NCI-H82 treated with DMSO at 0.1 percent for 48 hours (cell line): Measurements from ENCODE around the gene MFSD6.
"Not testable (repeated sequence)": the region's sequence is repeated elsewhere in the genome, so short reads cannot be mapped to it uniquely, and the experiment has no call there.

Source experiments
- DNase-seq: peaks from one replicate; lab custom pipeline; 2025; ENCODE audit not compliant: unreplicated experiment; lab: John Stamatoyannopoulos, UW

Gene MFSD6

DNA sequence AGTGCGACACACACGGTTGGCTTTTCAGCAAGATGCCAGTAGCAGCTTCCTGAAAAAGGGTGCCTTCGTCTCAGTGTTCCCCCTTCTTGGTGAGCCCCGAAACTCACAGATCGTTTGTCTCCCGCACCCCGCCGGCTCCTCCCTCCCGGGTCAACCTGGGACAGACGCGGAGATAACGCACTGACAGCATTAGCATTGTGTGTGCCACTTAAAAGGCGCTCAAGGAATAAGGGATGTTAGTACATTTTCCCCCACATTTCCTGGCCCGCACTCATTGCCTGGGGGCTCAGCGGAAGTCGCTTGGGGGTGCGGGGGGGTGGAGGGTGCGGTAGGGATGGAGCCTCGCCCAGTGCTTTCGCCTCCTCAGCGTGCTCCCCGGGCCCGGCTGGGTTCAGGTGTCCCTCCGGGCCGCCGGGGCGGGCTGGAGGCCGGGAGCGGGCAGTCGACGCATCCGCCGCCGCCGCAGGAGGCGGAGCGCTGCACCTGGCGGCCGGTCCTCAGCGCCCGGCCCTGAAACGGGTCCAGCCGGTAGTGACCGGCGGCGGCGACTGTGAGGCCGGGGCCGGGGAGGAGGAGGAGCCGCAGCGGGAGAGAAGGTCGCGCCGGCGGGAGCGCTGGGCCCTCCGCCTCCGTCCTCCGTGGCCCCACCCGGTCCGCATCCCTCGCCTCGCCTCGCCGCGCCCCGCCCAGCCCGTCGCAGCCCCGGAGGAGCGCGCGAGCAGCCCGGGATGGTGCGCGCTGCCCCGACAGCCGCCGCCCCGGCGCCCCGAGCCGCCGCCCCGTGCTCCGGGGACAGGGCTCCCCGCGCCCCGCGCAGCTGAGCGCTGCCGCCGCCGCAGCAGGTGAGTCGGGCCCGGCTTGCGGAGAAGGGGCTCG is at the start of gene MFSD6:
TSS of gene MFSD6 (plus strand) at position 694 of the 876 bp plus-strand sequence. CDS start 27,675 bp downstream, outside the sequence.
- no peak for DNase-seq

DNA sequence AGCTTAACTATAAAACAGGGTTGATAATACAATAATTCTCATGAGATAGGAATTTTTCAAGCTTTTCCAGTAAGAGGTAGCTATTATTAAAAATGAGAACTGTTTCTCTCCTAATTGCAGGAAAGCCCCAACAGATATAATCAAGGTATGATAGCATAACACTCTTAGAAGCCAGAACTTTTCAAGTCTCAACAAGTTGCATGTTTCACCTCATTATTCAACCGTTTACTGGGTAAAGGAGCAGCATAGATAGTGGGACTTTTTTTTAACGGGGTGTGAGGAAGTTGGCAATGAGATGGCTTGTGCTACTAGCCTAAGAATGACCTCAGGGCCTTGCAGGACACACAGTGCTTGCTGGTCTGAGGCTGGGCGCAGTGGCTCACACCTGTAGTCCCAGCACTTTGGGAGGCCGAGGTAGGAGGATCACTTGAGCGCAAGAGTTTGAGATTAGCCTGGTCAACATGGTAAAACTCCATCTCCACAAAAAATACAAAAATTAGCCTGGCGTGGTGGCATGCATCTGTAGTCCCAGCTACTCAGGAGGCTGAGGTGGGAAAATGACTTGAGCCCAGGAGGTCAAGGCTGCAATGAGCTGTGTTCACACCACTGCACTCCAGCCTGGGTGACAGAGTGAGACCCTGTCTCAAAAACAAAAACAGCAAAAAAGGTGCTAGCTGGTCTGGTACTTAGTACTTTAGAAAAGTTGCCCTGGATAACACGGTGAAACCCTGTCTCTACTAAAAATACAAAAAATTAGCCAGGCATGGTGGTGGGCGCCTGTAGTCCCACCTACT is 49.3 kb upstream of the MFSD6 start:
- DNase-seq = not testable (repeated sequence)

DNA sequence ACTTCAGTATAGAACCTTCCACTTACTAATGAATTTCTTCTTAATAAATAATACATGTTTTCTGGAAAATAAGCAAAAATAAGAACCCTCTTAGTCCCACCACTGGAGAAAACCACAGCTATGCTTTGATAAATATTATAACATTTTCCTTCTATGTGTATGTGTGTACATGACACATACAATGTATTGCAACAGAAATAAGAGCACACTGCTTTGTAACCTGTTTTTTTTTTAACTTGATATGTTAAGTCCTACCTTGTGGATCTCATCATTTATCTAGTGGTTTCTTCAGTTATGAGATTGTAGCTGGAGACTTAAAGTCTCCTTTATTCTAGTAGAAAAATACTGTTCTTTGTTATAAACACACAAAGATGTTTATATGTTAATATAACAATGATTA is 47.6 kb upstream of the MFSD6 start:
- DNase-seq = no peak

DNA sequence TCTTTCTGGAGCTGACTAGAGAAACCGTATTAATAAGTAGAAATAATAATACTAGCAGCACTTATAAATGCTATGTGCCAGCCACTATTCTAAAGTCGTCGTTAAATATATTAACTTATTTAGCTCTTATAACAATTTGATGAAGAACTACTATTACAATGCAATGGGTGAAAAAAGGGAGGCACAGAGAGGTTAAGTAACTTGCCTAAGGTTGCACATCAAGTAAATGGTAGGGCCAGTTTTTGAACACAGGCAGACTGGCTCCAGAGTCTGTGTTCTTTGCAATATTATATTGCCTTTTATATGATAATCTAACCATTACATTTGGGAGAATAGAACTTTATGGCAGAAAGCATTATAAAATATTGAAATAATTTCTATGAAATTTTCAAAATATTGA is 47.2 kb upstream of the MFSD6 start:
- no peak for DNase-seq

DNA sequence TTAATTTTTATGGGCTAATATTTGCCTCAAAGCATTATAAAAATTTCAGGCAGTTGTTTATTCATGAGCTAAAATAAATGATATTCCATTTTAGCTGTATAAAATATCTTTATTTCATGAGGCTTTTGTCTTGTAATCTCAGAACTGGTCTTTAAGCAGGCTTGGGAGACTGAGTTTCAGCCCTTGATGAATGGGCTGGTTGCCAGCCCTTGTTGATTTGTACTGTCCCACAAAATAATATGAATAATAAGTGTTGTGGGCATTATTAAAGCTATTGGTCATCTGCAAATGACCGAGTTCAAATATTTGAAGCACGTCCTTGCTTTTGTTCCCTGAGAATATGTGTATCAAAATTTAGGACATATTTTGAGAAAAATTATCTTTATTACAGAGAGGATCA is 46.6 kb upstream of the MFSD6 start:
- DNase-seq = no peak

DNA sequence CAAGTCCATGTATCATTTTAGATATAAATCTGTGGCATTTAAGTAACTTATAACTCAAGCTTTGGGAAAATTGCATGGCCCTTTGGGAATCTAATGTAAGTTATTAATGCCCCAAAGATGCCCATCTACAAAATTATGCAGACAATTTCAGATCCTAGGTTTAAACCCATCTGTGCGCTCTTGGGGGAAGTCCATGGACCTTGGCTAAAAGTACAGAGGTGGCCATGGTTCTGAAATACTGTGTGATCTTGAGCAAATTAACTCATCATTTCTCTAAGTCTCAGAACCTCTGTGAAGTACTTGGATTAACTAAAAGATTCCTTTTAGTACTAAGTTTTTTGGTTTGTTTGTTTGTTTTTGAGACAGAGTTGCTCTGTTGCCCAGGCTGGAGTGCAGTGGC is 45.3 kb upstream of the MFSD6 start:
- DNase-seq = no peak

DNA sequence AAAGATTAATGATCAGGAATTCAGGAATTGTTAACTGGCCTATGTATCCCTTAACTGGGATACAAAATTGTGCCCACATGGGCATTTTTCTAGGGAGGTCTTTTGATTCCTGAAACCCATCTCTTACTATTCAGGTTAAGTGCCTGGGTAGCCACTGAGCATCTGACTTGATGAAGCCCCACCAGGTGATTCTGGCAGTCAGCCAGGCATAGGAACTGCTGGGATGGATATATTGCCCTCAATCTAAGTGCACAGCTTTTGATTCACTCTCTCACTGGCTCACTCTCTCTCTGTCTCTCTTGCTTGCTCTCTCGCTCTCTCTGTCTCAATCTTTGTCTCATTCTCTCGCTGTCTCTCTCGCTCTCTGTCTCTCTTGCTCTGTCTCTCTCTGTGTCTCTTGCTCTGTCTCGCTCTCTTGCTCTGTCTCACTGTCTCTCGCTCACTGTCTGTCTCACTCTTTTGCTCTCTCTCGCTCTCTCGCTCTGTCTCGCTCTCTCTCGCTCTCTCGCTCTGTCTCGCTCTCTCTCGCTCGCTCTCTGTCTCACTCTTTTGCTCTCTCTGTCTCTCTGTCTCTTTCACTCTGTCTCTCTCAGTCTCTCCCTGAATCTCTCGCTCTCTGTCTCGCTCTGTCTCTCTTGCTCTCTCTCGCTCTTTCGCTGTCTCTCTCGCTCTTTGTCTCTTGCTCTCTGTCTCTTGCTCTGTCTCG is 42.5 kb upstream of the MFSD6 start:
- DNase-seq = no peak

DNA sequence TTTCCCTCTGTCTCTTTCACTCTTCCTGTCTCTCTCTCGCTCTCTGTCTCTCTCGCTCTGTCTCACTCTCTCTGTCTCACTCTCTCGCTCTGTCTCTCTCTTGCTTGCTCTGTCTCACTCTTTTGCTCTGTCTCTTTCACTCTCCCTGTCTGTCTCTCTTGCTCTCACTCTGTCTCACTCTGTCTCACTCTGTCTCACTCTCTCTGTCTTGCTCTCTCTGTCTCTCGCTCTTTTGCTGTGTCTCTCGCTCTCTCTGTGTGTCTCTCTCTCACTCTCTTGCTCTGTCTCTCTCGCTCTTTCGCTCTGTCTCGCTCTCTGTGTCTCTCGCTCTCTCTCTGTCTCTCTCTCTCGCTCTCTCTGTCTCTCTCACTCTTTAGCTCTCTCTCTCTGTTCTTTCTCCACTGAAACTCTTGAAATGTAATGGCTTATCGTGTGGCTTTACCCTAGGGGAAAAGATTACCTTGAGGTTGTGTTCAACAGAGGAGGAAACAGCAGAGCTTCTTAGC is 41.9 kb upstream of the MFSD6 start:
- DNase-seq = no peak

DNA sequence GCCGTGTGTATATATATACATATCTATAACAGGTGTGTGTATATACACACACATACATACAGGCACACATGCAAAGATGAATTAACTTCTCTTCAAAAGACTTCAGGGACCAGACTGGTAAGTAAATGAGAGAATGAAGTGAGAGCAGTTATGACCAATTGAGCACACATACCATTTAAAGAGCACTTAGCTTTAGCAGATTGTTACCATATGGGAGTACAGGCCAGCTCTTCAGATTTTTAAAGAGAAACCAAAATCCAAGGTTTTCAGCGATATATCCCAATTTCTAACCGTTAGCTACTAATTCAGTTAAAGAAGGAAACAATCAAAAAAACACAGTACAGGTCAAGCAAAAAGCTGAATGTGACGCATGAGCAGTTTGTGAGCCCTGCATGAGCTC is 41.1 kb upstream of the MFSD6 start:
- no peak for DNase-seq

DNA sequence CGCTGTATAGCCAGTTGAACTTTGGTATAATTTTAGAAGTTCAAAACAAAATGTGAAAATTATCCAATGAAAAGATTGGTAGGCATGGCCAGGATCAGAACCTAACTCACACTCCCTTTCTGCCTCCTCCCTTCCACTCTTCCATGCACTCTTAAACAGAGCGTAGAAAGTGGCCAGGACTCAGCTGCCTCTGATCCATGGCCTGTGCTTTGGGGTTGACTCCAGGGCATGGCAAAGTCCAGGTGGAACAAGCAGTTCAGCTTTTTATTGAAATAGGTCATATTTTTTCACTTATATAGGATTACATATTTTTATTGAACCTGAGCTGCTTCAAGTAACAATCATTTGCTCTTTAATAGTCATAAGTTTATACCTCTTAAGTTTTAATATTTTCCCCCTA is 38.5 kb upstream of the MFSD6 start:
- DNase-seq = no peak

DNA sequence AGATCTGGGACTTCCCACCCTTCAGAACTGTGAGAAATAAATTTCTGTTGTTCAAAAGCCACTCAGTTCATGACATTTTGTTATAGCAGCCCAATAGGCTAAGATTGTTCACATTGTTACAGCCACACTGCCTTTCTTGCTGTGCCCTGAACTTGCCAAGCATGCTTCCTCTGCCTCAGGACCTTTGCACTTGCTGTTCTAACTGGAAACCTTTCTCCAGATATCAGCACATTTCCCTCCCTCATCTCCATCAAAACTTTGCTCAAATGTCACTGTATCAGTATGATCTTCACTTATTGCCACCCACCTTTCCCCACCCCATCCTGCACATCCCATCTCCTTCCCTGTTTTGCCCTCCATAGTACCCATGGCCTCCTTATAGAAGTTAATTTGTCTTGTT is 32.1 kb upstream of the MFSD6 start:
- no peak for DNase-seq

DNA sequence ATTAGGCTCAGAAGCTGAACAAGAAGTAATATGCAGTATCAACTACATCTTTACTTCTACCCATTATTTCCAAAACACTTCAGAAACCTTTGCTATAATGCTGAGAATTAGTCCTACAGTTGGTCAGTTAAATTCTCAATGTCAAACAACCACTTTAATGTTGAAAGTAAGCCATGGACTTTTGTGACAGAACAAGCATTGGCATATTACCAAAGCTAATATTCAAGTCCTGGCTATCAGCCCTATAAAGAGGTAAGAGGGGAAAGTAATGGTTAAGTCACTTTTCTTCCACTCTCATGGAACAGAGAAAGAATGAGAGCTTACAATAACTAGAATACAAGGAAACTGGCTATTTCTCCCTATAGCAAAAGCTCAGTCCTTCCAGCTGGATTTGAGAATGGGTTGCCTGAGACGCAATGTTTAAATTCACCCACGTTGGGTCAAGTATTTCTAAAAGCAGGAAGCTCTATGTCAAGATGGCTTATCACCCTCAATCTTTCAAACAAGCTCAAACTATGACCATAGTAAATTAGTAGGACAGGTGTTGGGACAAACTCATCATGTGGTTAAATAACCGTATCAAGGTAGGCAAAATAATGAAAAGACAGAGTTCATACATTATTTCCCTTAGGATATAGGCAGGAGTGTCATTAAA is 31.4 kb upstream of the MFSD6 start:
- DNase-seq = no peak

DNA sequence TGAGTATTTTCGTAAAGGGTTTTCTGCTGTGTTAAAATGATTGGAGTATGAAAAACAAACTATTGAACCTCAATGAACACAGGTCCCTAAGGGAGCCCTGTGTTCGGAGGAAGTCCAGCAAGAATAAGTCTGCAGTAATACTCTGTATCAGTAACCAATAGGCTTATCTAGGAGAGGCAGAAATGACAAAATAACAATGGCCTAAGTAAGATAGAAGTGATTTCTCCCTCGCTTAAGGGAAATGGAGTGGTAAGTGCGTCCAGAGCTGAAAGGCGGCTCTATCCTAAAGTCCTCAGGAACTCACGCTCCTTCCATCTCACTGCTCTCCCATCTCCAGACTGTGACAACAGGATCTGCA is 29.3 kb upstream of the MFSD6 start:
- no peak for DNase-seq

DNA sequence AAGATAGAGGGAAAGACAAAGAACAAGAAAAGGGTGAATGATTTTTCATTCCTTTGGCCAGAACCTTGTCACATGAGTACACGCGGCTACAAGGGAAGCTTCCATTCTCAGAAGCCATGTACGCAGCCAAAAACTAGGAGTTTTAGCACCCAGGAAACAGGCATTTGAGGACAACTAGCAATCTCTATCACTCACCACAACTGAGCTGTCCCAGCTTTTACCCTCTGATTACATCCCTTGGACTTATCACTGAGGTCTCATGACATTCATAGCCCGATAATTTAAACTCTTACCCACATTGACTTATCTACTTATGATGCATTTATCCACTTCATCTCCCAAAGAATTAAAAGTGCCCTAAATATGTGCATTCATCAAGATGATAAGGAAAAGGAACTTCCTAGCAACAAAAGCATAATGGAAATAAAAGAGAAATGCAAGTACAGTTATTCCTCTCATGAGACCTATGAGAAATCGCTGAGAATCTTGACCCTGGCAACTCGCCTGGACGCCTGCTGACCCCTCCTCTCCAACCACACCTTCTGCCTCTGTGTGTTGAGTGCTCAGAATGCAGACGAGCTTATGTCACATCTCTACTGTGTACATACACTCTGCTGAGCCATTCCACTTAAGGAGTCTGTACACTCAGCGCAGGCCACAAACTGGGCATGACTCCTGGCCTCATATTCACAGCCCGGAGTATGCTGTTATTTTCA is 28.7 kb upstream of the MFSD6 start:
- no peak for DNase-seq

DNA sequence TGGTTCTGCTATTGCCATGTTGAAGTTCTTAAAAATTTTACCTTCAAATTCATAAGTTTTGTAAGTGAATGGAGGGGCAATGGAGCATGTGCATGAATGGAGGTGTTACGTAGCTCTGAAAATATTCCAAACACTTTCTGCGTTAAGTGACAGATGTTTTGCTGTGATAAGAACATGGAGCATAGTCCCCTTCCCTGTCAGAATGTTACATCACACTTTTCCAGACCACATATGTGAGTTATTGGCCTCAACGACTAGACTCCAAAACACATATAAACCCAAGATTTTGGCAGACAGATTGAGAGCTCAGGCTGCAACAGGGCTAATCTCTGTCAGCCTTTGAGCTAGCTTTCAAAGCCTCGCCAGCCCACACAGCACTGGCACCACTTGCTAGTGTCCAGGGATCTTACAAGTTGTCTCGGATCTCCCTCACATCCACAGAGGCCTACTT is 27.2 kb upstream of the MFSD6 start:
- DNase-seq = no peak

DNA sequence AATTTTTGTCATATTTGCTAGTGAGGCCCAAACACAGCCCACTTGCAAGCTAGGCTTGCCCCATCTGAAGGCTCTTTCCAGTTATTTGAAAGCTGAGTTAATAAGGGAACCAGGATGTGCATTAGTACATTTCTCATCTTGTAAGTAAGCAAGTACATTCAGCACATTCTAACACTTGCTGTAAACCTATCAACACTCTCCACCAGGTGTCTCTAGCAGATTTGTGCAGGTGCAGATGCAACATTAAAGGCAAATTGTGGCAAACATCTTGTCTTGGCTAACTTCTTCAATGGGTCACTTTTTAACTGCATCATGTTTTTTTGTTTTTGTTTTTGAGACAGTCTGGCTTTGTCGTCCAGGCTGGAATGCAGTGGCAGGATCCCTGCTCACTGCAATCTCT is 25.3 kb upstream of the MFSD6 start:
- DNase-seq = peak; percentile 11

DNA sequence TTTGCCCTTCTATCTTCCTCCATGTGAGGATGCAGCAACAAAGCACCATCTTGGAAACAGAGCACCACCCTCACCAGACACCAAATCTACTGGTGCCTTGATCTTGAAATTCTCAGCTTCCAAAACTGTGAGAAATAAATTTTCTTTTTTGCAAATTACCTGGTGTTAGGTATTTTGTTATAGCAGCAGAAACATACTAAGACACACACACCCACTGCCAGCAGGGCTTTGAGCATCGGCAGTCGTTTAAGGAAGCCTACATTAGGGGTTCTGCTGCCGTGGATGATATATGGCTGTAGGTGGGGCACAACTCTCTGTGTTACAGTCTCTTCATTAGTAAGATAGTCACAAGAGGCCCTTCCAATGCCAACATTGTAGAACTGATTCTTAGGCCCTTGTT is 20.7 kb upstream of the MFSD6 start:
- DNase-seq = no peak

DNA sequence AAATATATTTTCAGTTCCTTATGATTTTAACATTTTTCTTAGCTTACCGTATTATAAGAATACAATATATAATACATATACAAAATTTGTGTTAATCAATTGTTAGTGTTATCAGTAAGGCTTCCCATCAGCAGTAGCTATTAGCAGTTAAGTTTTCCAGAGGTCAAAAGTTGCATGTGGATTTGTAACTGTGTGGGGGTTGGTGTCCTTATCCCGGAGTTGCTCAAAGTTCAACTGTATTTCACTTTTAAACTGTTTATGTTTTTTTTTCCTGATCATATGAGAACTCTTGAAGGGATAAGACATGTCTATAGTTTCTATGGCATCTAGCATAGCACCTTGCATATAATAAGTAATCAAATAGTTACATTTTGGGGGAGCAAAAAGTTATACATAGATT is 11.9 kb upstream of the MFSD6 start:
- no peak for DNase-seq

DNA sequence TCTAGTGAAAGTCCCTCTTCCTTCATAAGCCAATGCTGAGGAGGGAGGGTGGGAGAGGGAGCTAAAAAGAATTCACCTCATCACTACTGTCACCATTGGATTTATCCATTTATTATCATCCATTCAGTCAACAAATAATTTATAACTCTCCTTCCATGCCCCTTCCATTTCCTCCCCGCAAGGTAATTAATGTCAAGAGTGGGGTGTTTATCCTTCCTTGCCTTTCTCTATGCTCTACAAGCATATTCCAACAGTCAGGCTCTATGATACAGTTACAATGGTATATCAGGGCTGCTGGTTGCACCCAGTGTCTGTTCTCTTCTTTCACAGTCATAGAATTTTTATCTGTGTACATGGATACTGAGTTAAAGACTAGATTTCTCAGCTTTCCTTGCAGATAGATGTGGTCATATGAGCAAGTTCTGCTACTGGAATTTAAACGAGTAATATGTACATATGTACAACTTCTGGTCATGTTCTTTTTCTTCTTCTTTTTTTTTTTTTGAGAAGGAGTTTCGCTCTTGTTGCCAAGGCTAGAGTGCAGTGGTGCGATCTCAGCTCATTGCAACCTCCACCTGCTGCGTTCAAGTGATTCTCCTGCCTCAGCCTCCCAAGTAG is 5.1 kb upstream of the MFSD6 start:
- DNase-seq = no peak

DNA sequence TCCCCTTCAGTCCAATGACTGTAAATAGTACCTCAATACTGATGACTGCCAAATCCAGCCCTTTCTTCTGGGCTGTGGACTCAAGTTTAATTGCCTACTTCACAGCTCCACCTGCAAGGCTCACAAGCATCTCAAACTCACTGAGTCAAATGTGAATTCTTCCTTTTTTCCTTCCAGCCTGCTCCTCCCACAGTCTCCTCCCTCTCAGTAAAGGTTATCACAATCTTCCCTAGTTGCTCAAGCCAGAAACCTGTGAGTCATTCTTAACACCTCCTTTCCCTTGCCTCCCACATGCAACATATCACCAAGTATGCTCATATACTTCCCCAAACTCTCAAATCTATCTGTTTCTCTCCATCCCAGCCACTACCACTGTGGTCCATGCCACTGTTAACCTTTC is 3.7 kb upstream of the MFSD6 start:
- no peak for DNase-seq
